ENCODE results near the gene TGFBR2.

The TGFBR2 gene

GRCh38 chr3:30730967-30731366 lies 124.6 kb downstream of the TGFBR2 start:
- no peak for TF ChIP-seq CTCF (conservative IDR thresholded peaks at IDR 0.05; ENCODE audit: control insufficient read depth, insufficient read depth, low read depth, low read length)
- H3K4me3 ChIP-seq (ENCODE audit: control insufficient read depth, low read depth, low read length) = no peak overlapping the region
- DNase-seq (ENCODE audit: low read depth) = no peak

GRCh38 chr3:30733209-30733608 lies 126.8 kb downstream of the TGFBR2 start:
- DNase-seq (ENCODE audit: low read depth) = no peak
- H3K4me3 ChIP-seq (ENCODE audit: control insufficient read depth, low read depth, low read length) = no peak overlapping the region
- TF ChIP-seq CTCF (conservative IDR thresholded peaks at IDR 0.05; ENCODE audit: control insufficient read depth, insufficient read depth, low read depth, low read length) = no peak

- TF ChIP-seq CTCF (conservative IDR thresholded peaks at IDR 0.05; ENCODE audit: control insufficient read depth, insufficient read depth, low read depth, low read length) = no peak
- no peak overlapping the region for H3K4me3 ChIP-seq (ENCODE audit: control insufficient read depth, low read depth, low read length)
- no peak for DNase-seq (ENCODE audit: low read depth)
These were observed 127.3 kb downstream of the TGFBR2 start for GRCh38 chr3:30733696-30734095.

GRCh38 chr3:30737743-30738499 lies 131.5 kb downstream of the TGFBR2 start:
- H3K4me3 ChIP-seq (ENCODE audit: control insufficient read depth, low read depth, low read length) = no peak overlapping the region
- TF ChIP-seq CTCF (conservative IDR thresholded peaks at IDR 0.05; ENCODE audit: control insufficient read depth, insufficient read depth, low read depth, low read length) = no peak
- DNase-seq (ENCODE audit: low read depth) = no peak

GRCh38 chr3:30738605-30739004 lies 132.2 kb downstream of the TGFBR2 start:
- no peak for DNase-seq (ENCODE audit: low read depth)
- TF ChIP-seq CTCF (conservative IDR thresholded peaks at IDR 0.05; ENCODE audit: control insufficient read depth, insufficient read depth, low read depth, low read length) = no peak
- no peak overlapping the region for H3K4me3 ChIP-seq (ENCODE audit: control insufficient read depth, low read depth, low read length)

- H3K4me3 ChIP-seq (ENCODE audit: control insufficient read depth, low read depth, low read length) = no peak overlapping the region
- no peak for TF ChIP-seq CTCF (conservative IDR thresholded peaks at IDR 0.05; ENCODE audit: control insufficient read depth, insufficient read depth, low read depth, low read length)
- DNase-seq (ENCODE audit: low read depth) = no peak
These were observed 135.5 kb downstream of the TGFBR2 start for GRCh38 chr3:30741889-30742288.
